ENCODE measurements around the gene GHR.

GHR gene

DNA sequence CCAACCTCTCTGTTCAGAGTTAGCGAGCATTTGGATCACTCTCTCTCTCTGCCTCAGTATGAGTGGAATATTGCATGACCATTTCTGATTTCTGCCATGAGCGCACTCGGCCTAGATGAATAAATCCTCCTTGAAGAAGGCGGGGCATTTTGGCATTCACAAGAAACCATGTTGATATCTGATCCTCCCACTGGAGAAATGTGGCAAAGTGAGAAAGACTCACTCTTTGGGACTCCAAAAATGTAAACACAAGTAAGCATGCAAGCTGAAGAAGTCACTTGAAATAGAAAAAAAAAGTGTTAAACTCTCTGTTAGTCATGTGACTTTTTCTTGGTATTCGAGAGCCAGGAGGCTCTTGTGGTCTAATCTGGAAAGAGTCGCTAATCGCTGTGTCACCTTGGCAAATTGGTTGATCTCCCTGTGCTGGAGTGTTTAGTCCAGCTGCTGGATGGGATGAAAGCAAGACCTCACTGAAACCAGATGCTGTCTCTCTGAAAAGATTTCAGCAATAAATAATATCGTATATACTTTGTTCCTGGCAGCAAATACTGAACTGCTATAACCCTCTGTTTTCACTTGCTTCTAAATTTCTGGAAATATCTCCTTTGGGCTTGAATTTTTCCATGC is 95.5 kb downstream of the GHR start:
- peak; percentile 16 for DNase-seq

DNA sequence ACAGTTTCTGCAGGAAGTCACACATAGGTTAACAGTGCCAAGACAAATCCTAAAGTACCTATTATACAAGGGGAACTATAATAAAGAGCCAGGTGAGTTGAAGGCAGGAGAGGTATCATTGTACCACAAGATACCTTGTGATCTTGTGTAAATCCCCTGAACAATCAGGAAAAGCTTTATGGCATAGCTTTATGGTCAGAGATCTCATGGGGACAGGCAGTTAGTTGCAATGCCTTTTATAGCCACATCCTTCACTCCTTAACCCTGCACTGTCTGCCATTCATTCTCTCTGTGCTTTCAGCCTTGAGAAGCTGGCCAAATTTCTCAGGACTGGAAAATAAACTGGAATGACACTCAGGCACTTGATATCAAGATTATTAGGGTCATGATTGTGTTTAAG is 97.0 kb downstream of the GHR start:
- no peak for DNase-seq

DNA sequence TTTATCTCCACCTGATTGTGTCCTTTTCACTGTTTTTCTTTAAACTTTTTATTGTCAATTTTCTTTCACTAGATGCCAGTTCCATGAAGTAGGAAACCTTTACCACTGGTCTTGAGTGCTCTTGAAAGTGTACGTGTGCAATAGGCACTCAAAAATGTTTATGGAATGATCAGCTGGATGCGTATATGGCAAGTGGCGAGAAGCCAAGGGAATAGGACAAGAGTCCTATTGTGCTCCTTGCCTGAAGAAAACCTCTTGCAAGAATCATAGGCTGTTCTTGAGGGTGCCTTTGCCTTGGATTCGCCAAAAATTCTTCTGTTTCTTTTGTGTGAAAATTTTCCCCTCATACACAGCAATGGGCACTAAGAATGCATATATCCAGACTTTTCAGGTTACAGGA is 97.7 kb downstream of the GHR start:
- DNase-seq, result no peak

DNA sequence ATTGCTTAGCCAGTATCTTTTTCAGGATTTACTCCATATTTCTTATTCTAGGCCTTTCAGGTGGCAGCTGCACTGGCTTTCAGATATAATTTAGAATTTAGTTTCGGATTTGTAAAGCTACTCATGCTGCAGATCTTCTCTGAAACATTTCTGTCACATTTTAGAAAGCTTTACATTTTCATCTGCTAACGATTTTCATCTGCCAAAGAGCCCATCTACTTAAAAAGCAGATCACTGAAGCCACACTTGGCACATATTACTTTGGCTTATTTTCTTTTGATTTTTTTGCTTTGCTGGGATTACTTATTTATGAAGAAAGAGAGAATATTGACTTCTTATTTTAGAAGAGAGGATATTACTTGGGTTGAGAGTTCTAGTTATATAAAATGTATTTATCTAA is 98.2 kb downstream of the GHR start:
- DNase-seq, result no peak

DNA sequence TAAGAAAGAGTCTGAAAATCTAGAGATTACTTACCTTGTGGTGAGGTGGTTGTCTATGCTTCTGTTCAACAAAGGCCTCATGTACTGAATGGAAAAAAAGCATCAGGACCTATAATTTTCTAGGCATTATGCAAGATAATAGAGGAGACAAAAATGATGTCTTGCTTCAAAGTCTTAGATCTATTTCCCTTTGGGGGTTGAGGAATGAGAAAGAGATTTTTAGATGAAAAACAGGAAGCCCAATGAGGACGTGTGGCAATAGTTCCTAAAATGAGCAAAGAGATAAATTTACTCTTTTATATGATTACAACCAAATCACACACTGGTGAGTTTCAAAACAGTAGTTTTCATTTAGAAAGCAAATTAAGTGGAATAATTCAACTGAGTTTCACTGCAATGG is 99.5 kb downstream of the GHR start:
- DNase-seq, result peak; percentile 7

DNA sequence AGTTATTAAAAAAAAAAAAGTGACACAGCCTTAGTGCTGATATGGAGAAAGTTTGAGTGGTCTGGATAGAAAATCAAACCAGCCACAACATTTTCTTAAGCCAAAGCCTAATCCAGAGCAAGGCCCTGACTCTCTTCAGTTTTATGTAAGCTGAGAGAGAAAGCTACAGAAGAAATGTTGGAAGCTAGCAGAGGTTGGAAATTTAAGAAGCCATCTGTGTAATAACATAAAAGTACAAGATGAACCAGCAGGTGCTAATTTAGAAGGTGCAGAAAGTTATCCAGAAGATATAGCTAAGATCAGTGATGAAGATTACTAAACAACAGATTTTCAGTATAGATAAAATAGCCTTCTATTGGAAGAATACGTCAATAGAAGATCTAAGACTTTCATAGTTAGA is 102.9 kb downstream of the GHR start:
- no peak for DNase-seq

DNA sequence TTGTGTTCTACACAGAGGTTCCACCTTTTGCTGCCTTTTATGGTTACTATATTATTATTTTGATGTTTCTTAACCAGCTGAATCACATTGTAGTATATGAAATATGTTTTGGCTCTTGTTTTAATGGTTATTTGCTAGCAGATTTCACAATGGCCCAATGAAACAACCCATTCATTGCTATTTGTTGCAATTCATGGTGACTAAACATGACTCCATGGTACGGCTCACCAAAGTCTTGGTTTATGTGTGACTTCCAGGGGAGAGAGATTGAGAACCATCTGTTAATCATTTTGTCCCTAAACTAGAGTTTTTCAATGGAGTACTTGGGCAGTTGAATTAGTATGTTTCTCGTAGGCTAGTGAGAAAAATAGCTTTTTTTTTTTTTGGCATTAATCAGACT is 108.4 kb downstream of the GHR start:
- no peak for DNase-seq

DNA sequence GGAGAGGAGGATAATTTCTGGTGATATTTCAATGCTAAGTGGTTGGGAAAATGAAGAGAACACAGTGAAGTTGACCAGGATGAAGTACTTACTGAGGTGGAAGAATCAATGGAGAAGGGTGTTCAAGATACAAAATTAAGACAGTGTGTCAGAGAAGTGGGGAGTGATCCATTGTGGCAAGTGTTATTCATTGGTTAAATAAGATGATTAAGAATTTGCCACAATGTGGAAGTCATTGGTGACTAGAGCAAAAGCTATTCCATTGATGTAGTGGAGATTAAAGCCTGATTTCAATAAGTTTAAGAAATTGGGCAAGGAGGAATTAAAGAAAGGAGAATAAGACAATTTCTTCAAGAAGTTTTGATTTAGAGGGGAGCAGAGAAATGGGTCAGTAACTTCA is 118.9 kb downstream of the GHR start:
- DNase-seq, result no peak

DNA sequence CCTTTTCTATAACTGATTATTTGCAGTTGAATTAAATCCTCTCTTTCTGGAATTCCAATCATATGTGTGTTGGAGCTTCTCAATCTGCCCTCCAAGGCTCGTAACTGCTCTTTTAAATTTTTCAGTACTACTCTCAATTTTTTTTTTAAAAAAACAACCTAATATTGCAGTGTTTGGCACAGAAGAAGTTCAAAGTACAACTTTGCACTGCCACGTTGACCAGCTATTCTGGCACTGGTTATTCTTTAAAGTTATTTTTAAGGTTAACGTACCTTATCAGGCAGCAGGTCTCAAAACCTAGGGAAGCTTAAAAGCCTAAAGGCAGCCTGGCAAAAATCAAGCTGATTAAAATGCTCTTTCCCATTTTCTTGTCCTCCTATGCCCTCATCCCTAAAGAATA is 120.5 kb downstream of the GHR start:
- DNase-seq, result no peak

DNA sequence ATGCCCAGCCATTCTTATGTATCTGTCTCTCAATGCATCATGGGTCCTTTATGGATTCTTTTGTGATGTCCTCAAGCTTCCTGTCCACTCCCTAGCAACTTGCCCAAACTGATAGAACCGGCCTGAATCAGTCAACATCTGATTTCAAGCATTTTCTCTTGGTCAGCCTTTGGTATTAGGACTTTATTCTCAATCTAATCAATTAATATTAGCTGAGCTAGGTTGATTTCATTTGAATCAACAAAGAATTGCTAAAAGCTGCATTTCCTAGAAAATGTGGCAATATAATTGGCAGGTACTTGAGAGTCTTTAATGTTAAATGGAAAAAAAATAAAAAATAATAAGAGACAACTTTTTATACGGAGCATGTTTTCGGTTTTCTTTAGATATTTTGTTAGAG is 121.8 kb downstream of the GHR start:
- no peak for DNase-seq

DNA sequence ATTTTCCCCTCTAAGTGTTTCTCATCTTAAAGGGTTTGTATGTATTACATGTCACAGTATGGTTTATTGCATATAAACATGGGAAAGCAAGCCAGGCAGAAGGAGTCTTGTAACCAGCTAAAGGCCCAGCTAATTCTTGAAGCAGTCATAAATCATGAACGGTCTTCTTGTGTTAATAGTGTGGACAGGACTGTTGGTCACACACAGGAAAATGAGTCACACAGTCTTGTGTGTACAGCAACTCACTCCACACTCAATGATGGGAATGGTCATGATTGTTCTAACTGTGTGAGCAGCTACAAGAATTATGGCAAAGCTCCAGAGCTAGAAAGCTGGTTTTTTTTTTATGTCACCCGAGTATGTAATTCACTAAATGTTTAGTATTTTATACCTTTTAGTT is 123.9 kb downstream of the GHR start:
- peak; percentile 87 for DNase-seq

DNA sequence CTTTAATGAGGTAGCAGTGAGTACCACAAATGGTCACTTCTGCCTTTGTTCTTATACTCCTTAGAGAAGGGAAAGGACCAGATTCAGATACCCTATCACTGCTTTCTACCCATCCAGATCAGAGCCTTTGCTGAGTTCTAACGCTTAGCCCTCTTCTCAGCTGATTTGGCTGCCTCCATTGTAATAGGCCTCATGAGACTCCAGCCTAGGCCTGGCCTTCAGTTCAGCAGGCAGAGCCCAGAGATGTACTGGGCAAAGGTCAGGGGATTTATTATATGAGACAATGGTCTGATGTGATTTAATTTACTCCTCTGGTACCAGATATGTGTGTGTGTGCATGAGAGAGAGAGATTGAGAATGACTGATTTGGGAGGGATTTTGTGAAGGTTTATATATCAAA is 124.7 kb downstream of the GHR start:
- DNase-seq, result no peak

DNA sequence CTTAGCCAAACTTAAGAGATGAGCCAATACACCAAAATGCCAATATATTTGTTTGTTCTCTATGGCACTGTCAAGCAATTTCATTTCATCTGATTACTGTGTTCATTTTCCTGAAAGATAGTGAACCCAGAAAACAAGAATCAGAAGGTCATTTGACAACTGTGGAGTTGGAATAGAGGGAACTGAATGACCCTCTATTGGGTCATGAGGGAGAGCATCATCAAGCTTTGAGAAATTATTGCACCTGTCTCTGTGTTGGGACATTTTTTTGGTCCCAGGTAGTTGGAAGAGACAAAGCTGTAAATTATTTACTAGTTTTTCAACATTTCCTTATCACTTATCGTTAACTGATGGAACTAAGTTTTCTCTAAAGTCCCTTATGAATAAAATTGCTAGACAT is 129.4 kb downstream of the GHR start:
- no peak for DNase-seq

DNA sequence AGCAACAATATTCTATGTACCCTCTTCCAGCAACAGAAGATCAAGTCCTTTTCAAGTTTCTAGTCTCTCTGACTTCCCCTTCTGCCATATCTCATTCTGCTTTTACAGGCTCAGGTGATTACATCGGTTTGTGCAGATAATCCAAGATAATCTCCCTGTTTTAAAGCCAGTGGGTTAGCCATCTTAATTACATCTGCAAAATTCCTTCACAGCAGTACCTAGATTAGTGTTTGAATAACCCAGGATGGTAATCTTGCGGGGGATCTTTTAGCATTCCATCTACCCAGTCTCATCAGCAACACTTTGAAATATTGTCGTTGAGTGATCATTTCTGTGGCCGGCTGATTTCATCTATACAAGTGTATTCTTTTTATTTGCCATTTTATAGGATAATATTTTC is 130.2 kb downstream of the GHR start:
- DNase-seq, result no peak

DNA sequence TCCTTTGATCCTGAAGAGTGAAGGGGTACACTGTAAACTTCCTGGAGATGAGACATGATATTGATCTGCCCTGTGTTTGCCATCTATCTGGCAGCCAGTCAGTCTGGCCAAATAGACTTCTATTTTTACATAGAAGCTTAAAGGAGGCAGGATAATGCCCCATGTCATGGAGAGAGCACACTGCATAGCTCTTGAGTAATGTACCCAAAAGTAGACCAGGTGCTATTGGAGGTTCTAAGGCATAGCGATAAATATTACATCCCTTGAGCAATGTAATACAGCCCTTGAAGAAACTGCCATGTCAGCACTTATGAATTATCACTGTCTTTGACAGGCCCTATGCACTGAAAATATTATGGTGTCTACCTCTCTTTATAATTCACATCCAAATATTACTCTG is 131.8 kb downstream of the GHR start:
- no peak for DNase-seq

DNA sequence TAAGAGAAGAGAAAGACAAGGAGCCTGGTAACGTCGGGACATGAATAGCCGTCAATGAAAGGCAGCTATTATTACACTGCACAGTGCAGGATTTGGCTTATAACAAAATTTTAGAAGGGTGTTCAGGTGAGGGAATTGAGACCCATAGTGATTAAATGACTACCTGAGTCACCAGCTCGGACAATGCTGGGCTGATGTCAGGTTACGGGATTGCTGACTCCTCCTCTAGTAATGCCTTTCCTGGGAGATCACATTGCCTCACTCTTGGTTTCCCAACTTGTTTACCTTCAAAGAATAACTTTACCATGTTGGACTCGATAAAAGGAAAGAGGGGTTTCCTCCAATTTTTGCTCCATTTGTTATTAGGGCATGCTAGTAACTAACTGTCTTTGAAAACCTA is 132.6 kb downstream of the GHR start:
- no peak for DNase-seq

DNA sequence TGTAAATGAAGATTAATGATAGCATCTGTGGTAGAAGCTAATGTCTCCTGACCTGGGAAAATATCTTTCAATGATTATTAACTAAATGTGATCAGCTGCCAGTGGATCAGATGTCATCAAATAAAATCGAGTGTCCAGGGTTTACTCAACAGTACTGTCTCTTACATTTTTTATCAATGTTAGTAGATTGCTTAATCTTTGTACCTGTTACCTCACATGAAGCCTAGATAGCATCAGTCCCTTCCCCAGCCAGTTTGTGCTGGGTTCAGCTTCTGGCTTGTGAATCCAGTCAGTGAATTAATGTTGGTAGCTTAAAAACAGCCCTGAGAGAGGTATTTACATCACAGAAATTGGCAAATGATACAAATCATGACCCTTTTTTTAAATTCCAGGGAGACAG is 134.4 kb downstream of the GHR start:
- DNase-seq, result no peak

DNA sequence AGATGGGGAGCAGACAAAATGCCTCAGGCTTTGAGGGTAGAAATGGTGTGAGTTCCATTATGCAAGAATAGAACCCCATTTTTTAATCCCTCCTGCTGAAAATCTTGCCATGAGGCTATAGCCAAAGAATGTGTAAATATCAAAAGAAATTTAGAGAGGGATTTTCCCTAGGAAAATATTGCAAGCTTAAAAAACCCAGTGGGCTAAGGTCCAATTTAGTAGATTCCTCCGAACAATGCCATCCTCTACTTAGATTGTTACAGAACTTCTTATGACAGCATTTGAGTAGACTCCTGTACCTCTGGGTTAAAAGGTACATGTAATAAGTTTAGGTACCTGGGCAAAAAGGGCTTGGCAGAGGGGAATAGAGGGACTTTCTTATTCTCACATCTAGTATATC is 138.4 kb downstream of the GHR start:
- DNase-seq, result no peak

DNA sequence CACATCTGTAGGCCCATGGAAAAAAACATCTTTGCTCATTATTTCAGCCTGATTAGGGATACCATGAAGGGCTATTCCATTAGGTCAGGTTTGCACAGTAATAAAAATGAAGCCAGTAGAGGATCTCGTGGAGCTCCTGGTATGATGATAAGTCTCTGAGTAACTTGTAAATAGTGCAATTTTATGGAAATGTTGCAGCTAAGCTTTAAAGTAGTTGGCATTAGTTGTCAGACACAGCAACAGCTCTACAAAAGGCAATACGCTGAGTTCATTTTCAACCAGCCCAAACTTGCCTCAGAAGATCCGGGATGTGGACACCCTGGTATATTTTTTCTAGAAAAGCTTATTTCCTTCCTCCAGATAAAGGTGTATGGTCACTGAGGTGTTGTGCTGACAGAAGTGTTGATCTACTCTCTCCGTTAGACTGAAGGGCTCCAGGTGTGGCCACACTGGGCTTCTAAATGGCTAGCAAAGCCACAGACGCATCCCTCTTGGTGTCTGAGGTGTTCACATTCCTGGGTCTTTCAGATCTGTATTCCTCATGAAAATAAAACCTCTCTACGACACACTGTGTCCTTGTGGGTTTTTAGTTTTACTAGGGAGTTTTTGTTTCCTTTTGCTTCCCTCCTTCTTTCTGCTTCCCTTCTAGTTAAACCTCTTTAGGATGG is 141.6 kb downstream of the GHR start:
- DNase-seq, result no peak

DNA sequence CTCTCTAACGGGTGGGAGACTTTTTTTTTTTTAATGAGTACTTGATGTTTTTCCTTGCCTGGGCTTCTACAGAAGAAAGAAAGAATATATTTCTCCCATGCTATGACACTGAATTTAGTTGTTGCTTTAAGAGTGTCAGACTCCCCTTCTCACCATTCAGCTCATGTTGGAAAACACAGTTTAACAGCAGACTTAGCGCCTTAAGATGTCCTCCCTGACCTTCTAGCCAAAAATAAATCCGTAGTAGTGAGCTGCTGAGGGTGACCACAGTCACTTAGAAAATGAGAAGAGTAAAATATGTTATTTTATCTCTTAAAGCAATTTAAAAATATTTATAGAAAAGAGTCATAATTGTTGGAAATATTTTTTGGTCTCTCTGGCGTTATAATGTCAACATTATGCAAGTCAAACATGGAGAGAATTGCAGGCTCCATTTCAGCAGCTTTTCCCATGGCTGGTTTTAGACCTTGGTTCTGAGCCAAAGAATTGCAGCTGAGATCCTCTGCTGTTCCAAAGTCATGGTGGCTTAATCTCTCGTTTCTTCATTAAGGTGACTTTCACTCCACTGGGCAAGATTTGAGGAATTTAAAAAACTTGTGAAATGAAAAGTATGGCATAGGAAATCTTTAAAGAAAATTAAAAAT is 143.5 kb downstream of the GHR start:
- DNase-seq, result peak; percentile 51

DNA sequence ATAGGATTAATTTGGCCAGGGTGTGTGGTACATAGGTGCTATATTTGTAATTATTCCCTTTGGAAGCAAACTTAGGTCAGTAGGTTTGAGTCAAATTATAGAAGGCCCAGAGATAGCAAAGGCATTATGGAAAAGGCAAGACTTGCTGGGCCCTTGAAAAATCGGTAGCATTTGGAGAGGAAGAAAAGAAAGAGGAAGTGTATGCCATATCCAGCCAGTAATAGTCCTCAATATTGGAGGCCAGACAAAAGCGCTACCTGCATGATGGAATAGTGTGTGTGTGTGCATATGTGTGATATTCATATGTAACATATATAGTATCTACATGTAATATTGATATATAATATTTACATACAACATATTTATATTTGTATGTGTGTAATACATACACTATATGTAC is 146.1 kb downstream of the GHR start:
- DNase-seq, result no peak

DNA sequence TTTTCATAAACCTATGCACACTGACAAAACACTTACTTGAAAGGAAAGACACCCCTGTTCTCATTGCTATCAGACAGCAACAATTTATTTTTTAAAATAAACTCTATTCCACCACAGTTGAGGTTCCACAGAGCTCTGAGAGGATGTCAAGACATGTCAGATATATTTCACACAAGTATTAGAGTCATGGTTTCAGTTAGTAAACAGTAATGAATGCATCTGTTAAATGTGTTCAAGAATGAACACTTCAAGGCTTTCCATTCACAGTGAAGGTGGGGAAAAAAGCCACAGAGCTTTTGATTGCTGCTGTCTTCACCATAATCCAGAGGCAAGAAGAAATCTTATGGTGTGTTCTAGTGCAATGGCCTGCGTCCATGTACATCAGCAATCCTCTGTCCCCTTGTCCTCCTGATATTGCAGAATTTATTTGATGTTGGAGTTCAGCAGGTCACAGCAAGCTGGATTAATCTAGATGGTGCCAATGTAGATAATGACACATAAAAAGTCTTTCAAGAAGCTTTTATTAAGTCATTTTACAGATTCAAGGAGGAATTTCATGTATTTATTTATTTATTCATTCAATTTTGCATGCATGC is 146.8 kb downstream of the GHR start:
- no peak for DNase-seq

DNA sequence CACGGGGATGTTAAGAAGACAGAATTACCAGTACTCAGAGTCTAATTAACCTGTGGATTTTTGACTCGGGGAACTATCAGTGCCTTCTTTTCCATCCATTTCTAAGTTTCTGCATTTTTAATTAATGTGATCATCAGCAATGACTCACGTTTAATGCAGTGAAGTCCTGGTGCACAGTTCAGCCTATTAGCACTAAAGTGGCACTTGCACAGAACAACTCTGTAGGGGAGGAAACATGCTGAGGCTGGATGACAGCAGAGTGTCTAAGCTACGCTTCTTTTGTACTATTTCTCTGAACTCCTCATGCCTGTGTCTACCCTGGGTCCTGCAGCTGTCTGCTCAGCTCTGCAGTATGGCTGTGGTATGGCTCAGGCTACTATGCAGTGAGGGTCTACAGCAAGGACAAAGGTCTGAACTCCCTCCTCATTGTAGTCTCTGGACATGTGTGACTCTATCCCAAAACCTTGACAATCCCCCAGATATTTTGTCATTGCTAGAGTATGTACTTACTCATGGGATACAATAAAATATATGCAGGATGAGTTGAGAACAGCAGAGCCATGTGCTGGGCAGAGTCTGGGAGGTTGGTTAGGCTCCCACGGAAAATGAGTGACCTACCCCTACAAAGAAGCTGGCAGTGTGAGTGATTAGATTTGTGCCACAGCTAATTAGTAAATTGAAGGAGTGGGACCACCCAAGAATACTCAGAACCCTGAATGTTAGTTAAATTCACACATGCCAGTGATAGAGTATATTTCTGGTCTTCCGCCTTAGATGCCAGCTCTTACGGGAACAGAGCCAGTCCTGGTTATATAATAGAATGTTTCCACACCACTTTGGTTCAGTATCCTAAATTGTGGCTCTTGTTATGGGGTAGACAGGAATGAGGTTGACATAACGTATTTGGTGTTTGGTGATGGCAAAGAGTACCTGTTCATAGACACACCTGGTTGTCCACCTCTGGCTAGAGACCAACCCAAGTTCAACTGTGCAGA is 148.0 kb downstream of the GHR start:
- peak; percentile 57 for DNase-seq
